Stromal cell of bone marrow (primary cell): ENCODE measurements around the gene NR3C2.
A peak's percentile ranks its signal among the peaks of the same experiment; 100 is the strongest.
"Not testable (repeated sequence)": the region's sequence is repeated elsewhere in the genome, so short reads cannot be mapped to it uniquely, and the experiment has no call there.

Experiments used
- DNase-seq: peaks from one replicate; pipeline ENCODE4 v3.0.0-alpha.2; 2012; ENCODE audit warnings: low read depth

NR3C2 gene

GRCh38 chr4:148367756-148368155, 74.5 kb downstream of the NR3C2 start:
- DNase-seq: no peak

- no peak for DNase-seq
These were observed 76.0 kb downstream of the NR3C2 start for GRCh38 chr4:148366251-148366650.

GRCh38 chr4:148364525-148364924, 77.7 kb downstream of the NR3C2 start:
- no peak for DNase-seq

- no peak for DNase-seq
These were observed 82.4 kb downstream of the NR3C2 start for GRCh38 chr4:148359769-148360168.

- DNase-seq: no peak
These were observed 86.6 kb downstream of the NR3C2 start for GRCh38 chr4:148355442-148356123.

GRCh38 chr4:148354186-148354585, 88.0 kb downstream of the NR3C2 start:
- no peak for DNase-seq

GRCh38 chr4:148353571-148353970, 88.6 kb downstream of the NR3C2 start:
- DNase-seq: no peak

- DNase-seq: no peak
These were observed 93.1 kb downstream of the NR3C2 start for GRCh38 chr4:148349153-148349552.

GRCh38 chr4:148346657-148347056, 95.6 kb downstream of the NR3C2 start:
- no peak for DNase-seq

- no peak for DNase-seq
These were observed 96.7 kb downstream of the NR3C2 start for GRCh38 chr4:148345509-148345908.

GRCh38 chr4:148344941-148345340, 97.3 kb downstream of the NR3C2 start:
- peak; percentile 3 for DNase-seq

GRCh38 chr4:148344352-148344751, 97.9 kb downstream of the NR3C2 start:
- no peak for DNase-seq

GRCh38 chr4:148341980-148342800, 100.0 kb downstream of the NR3C2 start:
- no peak for DNase-seq

GRCh38 chr4:148335133-148335532, 107.1 kb downstream of the NR3C2 start:
- DNase-seq: no peak

GRCh38 chr4:148333265-148333664, 108.9 kb downstream of the NR3C2 start:
- no peak for DNase-seq

GRCh38 chr4:148332486-148332885, 109.7 kb downstream of the NR3C2 start:
- DNase-seq: no peak

- no peak for DNase-seq
These were observed 111.5 kb downstream of the NR3C2 start for GRCh38 chr4:148330724-148331123.

GRCh38 chr4:148330161-148330560, 112.1 kb downstream of the NR3C2 start:
- no peak for DNase-seq

GRCh38 chr4:148329751-148330150, 112.5 kb downstream of the NR3C2 start:
- no peak for DNase-seq

GRCh38 chr4:148327683-148328082, 114.5 kb downstream of the NR3C2 start:
- no peak for DNase-seq

- DNase-seq: not testable (repeated sequence)
These were observed 118.9 kb downstream of the NR3C2 start for GRCh38 chr4:148323316-148323715.

GRCh38 chr4:148315049-148315448, 127.2 kb downstream of the NR3C2 start:
- no peak for DNase-seq

- no peak for DNase-seq
These were observed 129.2 kb downstream of the NR3C2 start for GRCh38 chr4:148312956-148313490.
